K562 (cell line): ENCODE data around the gene TMEM184C. TPM values are rescaled to one million over a fixed set of nuclear protein-coding genes. Genes with fewer than 3 reads are reported as not detected.

Source experiments
- ATAC-seq: fragments of 200-7000 bp; cut with Tn5 transposase; 3 replicates; pipeline ENCODE4 v1.9.1; 2020; ENCODE audit warnings: moderate library complexity
- BruUV-seq: library from RNA; stranded (reverse); fragments of 400-500 nt; replicated peaks from 2 replicates; lab custom pipeline; 2021; lab: Mats Ljungman, UMichigan
- CTCF ChIA-PET: fragments of 300-600 bp; formaldehyde crosslinking; extraction: SDS; loops from one replicate; lab custom pipeline; 2021; ENCODE audit warnings: low intra/inter-chr PET ratio; lab: Yijun Ruan, JAX
- POLR2A ChIA-PET: fragments of 300-600, 350-650 bp; sonication (Branson Sonifier 250); formaldehyde crosslinking; extraction: SDS; loops from one replicate; lab custom pipeline; 2021; ENCODE audit warnings: antibody characterized with exemption, inconsistent platforms; lab: Yijun Ruan, JAX
- DNase-seq, 4 experiments: peaks; one replicate each; pipeline versions ENCODE4 v3.0.0 to v3.0.0-alpha.2; 2011 to 2018; ENCODE audit warnings: low spot score in 3 of 4, mixed read lengths in 3 of 4; ENCODE audit errors: extremely low read depth in 1 of 4
- FAIRE-seq: peaks from 2 replicates; lab custom pipeline; 2011; peaks lifted over from hg19 to GRCh38; lab: Jason Lieb, UNC
- H2AFZ ChIP-seq: 2 replicates; pipeline ENCODE4 v1.6.0; 2011; ENCODE audit warnings: low read depth, low read length, control low read depth, inconsistent platforms
- H3K27ac ChIP-seq: fragments of 200-600 bp; 3 replicates; pipeline ENCODE4 v1.8.0; 2011; ENCODE audit warnings: low read depth, mild to moderate bottlenecking, control low read depth, inconsistent platforms, low read length, moderate library complexity, mixed read lengths; ENCODE audit errors: extremely low read depth
- H3K27me3 ChIP-seq, 2 experiments: fragments of 300-600 bp in 1 of 2; 2 replicates in 1 of 2; 3 replicates in 1 of 2; pipeline versions ENCODE4 v1.6.0 to v1.8.0; 2011; ENCODE audit warnings: inconsistent platforms in 2 of 2, low read length in 2 of 2, mild to moderate bottlenecking in 1 of 2, mixed read lengths in 1 of 2, moderate library complexity in 1 of 2; ENCODE audit not compliant: control insufficient read depth in 2 of 2, insufficient read depth in 2 of 2
- H3K36me3 ChIP-seq: fragments of 300-600 bp; 3 replicates; pipeline ENCODE4 v1.8.0; 2011; ENCODE audit warnings: mild to moderate bottlenecking, low read length, inconsistent platforms; ENCODE audit not compliant: control insufficient read depth, insufficient read depth
- H3K4me1 ChIP-seq, 2 experiments: fragments of 200-600 bp in 1 of 2; replicated peaks in 1 of 2; 2 replicates in 1 of 2; 3 replicates in 1 of 2; pipeline versions ENCODE4 v1.5.1 to v1.8.0; 2011; ENCODE audit warnings: inconsistent platforms in 2 of 2, low read length in 2 of 2, mild to moderate bottlenecking in 1 of 2, mixed read lengths in 1 of 2, moderate library complexity in 1 of 2; ENCODE audit not compliant: control insufficient read depth in 2 of 2, insufficient read depth in 2 of 2
- H3K4me2 ChIP-seq: 2 replicates; pipeline ENCODE4 v1.6.1; 2011; ENCODE audit warnings: low read length, control low read depth, inconsistent platforms, mixed read lengths; ENCODE audit not compliant: insufficient read depth
- H3K4me3 ChIP-seq: fragments of 200-600 bp; sonication (generic), shearing (Covaris generic); 2 replicates; pipeline ENCODE4 v1.5.1; 2016; ENCODE audit warnings: control low read depth, inconsistent platforms
- H3K79me2 ChIP-seq: fragments of 200-600 bp; 3 replicates; pipeline ENCODE4 v1.8.0; 2011; ENCODE audit warnings: low read length, inconsistent platforms; ENCODE audit not compliant: control insufficient read depth, insufficient read depth
- H3K9ac ChIP-seq, 2 experiments: 2 replicates each; pipeline versions ENCODE4 v1.6.0 to v1.6.1; 2011; ENCODE audit warnings: low read depth in 2 of 2, low read length in 2 of 2, control low read depth in 1 of 2, inconsistent platforms in 1 of 2, mild to moderate bottlenecking in 1 of 2, mixed read lengths in 1 of 2; ENCODE audit not compliant: insufficient read depth in 1 of 2
- H3K9me1 ChIP-seq: one replicate; pipeline ENCODE4 v1.6.0; 2011; ENCODE audit warnings: inconsistent platforms, mild to moderate bottlenecking, low read length, moderate library complexity; ENCODE audit not compliant: control insufficient read depth, insufficient read depth
- H3K9me3 ChIP-seq: replicated peaks from 2 replicates; pipeline ENCODE4 v1.5.1; 2011; ENCODE audit warnings: low read depth, low read length, inconsistent platforms; ENCODE audit not compliant: control insufficient read depth, insufficient read depth
- H4K20me1 ChIP-seq: replicated peaks from 2 replicates; pipeline ENCODE4 v1.6.1; 2011; ENCODE audit warnings: low read length, inconsistent platforms, mixed read lengths; ENCODE audit not compliant: control insufficient read depth, insufficient read depth
- COPS2 ChIP-seq: fragments of 450-650 bp; conservative IDR thresholded peaks from 2 replicates; pipeline ENCODE4 v1.6.1; 2016; ENCODE audit warnings: mild to moderate bottlenecking, moderate library complexity
- HNRNPLL ChIP-seq: fragments of 200-400 bp; formaldehyde crosslinking; IDR thresholded peaks from 2 replicates; pipeline ENCODE4 v1.6.1; 2017; ENCODE audit warnings: low read length, low read depth, mild to moderate bottlenecking; ENCODE audit not compliant: poor library complexity, severe bottlenecking
- HSF4 ChIP-seq: fragments of 250-450 bp; sonication (Bioruptor Pico); IDR thresholded peaks from 2 replicates; pipeline ENCODE4 v2.1.2; 2022; ENCODE audit warnings: mild to moderate bottlenecking, moderate library complexity, borderline replicate concordance
- NEUROD1 ChIP-seq: fragments of 150-350 bp; IDR thresholded peaks from 2 replicates; pipeline ENCODE4 v1.6.1; 2014; ENCODE audit warnings: borderline replicate concordance, low read length, low read depth; ENCODE audit not compliant: partially characterized antibody
- WGBS: fragments of 100-300 bp; shearing (Covaris generic); methylation state at CpG from one replicate; pipeline ENCODE4 v1.1.6; 2016; ENCODE audit warnings: low coverage, mixed read lengths; ENCODE audit not compliant: insufficient coverage; ENCODE audit errors: missing lambda C conversion rate; 5-methylcytosine and 5-hydroxymethylcytosine counted together
- in situ Hi-C: fragments of 300-500 bp; cut with MboI; formaldehyde crosslinking; loops from 4 replicates; pipeline ENCODE4 v1.15.0; 2018; ENCODE audit warnings: inconsistent platforms, mixed read lengths
- intact Hi-C: fragments of 100-400 bp; cut with micrococcal nuclease; formaldehyde crosslinking; loops from 2 replicates; pipeline ENCODE4 v1.14.2; 2022
- polyA plus RNA-seq, 8 experiments: library from polyadenylated mRNA; depleted of rRNA in 4 of 8; stranded (reverse) in 5 of 8; unstranded in 3 of 8; fragments of >200 nt; fragmentation: Nextera tagmentation in 2 of 8; fragmentation: Illumina TruSeq in 1 of 8; extraction: Ambion mirVana in 2 of 8; extraction: Trizol in 1 of 8; gene quantifications; 2 replicates each; pipeline versions ENCODE4 v1.2.1 to v1.2.3, GENCODE V29; 2011 to 2014; ENCODE audit warnings: inconsistent platforms in 1 of 8, missing spikeins in 1 of 8
- total RNA-seq, 7 experiments: library from RNA; depleted of rRNA in 6 of 7; stranded (reverse); fragments of >200 nt in 6 of 7; fragmentation: Illumina TruSeq in 2 of 7; extraction: Trizol in 2 of 7; gene quantifications; 2 replicates each; pipeline versions ENCODE4 v1.2.1 to v1.2.3, GENCODE V29; 2011 to 2021; ENCODE audit warnings: low replicate concordance in 1 of 7
- TF ChIP-seq, protein P1 (sequence below): sonication (generic); formaldehyde crosslinking; IDR thresholded peaks from 2 replicates; pipeline ENCODE4 v1.8.1; 2023; ENCODE audit warnings: missing genetic modification reagents, mild to moderate bottlenecking, borderline replicate concordance
- TF ChIP-seq, protein P2 (sequence below): fragments of 250-450 bp; sonication (Bioruptor Pico); IDR thresholded peaks from 2 replicates; pipeline ENCODE4 v1.8.0; 2021; ENCODE audit warnings: moderate library complexity, mild to moderate bottlenecking, inconsistent platforms
- TF ChIP-seq, protein P3 (sequence below): fragments of 450-650 bp; formaldehyde crosslinking; IDR thresholded peaks from 2 replicates; pipeline ENCODE4 v1.4.0; 2020; ENCODE audit warnings: mild to moderate bottlenecking, moderate library complexity
- TF ChIP-seq, protein P4 (sequence below): sonication (generic); formaldehyde crosslinking; IDR thresholded peaks from 2 replicates; pipeline ENCODE4 v1.8.1; 2022; ENCODE audit warnings: missing genetic modification reagents

The TMEM184C gene
- total and polyA plus RNA-seq, 9 of the 15 experiments (the other 6 are each of a cell fraction or from before 2014, with no cell fraction given): 3.9 to 24.2 (median 18.2) TPM

DNA sequence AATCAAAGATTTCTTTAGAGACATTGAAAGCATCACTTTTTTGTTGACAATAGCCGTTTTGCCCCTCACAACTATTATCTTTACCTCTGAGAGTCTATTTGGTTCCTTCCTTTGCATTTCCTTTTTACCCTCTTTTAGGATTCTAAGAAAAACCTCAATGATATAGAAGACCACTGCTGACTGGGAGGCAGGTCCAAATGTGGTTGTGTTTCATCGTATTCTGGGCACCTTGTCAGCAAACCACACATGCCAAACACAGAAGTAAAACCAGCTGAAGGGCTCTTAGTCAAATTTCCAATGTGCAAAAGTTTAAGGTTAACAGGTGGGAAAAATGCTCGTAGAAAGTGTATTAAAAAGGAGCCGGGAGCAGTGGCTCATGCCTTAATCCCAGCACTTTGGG, 71.9 kb downstream of the TMEM184C start:
- ChIA-PET POLR2A (no interaction called here), CTCF (no interaction called here)
- FAIRE-seq (no peak), DNase-seq (no peak), ATAC-seq (no peak)
- Histone ChIP-seq H3K4me1 (peaks cover 0 to 3% of the 10 kb centered on the region in 2 experiments; a peak in 2 of 5 replicates), H3K27ac (no peak overlapping the region), H2AFZ (no peak overlapping the region), H3K9me3 (no peaks in the 10 kb centered on the region), H3K9me1 (no peaks in the 10 kb centered on the region), H4K20me1 (no peaks in the 10 kb centered on the region), H3K9ac (no peak overlapping the region), H3K79me2 (no peaks in the 10 kb centered on the region; the same call in 2 of the 3 replicates), H3K27me3 (peaks cover 4 to 12% of the 10 kb centered on the region in 2 experiments; a peak in 3 of 5 replicates), H3K4me2 (no peak overlapping the region), H3K4me3 (no peak overlapping the region), H3K36me3 (no peaks in the 10 kb centered on the region)
- in situ Hi-C loops (no loop called here), intact Hi-C loops (no loop called here)
- WGBS: 3% methylated on average over 4 of the region's 4 CpGs
- BruUV-seq: no TSS peak
- TF ChIP-seq, protein P1, sequence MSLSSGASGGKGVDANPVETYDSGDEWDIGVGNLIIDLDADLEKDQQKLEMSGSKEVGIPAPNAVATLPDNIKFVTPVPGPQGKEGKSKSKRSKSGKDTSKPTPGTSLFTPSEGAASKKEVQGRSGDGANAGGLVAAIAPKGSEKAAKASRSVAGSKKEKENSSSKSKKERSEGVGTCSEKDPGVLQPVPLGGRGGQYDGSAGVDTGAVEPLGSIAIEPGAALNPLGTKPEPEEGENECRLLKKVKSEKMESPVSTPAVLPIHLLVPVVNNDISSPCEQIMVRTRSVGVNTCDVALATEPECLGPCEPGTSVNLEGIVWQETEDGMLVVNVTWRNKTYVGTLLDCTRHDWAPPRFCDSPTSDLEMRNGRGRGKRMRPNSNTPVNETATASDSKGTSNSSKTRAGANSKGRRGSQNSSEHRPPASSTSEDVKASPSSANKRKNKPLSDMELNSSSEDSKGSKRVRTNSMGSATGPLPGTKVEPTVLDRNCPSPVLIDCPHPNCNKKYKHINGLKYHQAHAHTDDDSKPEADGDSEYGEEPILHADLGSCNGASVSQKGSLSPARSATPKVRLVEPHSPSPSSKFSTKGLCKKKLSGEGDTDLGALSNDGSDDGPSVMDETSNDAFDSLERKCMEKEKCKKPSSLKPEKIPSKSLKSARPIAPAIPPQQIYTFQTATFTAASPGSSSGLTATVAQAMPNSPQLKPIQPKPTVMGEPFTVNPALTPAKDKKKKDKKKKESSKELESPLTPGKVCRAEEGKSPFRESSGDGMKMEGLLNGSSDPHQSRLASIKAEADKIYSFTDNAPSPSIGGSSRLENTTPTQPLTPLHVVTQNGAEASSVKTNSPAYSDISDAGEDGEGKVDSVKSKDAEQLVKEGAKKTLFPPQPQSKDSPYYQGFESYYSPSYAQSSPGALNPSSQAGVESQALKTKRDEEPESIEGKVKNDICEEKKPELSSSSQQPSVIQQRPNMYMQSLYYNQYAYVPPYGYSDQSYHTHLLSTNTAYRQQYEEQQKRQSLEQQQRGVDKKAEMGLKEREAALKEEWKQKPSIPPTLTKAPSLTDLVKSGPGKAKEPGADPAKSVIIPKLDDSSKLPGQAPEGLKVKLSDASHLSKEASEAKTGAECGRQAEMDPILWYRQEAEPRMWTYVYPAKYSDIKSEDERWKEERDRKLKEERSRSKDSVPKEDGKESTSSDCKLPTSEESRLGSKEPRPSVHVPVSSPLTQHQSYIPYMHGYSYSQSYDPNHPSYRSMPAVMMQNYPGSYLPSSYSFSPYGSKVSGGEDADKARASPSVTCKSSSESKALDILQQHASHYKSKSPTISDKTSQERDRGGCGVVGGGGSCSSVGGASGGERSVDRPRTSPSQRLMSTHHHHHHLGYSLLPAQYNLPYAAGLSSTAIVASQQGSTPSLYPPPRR: no peak
- TF ChIP-seq, protein P2, sequence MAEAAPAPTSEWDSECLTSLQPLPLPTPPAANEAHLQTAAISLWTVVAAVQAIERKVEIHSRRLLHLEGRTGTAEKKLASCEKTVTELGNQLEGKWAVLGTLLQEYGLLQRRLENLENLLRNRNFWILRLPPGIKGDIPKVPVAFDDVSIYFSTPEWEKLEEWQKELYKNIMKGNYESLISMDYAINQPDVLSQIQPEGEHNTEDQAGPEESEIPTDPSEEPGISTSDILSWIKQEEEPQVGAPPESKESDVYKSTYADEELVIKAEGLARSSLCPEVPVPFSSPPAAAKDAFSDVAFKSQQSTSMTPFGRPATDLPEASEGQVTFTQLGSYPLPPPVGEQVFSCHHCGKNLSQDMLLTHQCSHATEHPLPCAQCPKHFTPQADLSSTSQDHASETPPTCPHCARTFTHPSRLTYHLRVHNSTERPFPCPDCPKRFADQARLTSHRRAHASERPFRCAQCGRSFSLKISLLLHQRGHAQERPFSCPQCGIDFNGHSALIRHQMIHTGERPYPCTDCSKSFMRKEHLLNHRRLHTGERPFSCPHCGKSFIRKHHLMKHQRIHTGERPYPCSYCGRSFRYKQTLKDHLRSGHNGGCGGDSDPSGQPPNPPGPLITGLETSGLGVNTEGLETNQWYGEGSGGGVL (CRISPR knock-in tag): no peak
- TF ChIP-seq HSF4 (CRISPR knock-in tag): no peak
- no peak for TF ChIP-seq HNRNPLL
- TF ChIP-seq NEUROD1: no peak
- TF ChIP-seq, protein P3, sequence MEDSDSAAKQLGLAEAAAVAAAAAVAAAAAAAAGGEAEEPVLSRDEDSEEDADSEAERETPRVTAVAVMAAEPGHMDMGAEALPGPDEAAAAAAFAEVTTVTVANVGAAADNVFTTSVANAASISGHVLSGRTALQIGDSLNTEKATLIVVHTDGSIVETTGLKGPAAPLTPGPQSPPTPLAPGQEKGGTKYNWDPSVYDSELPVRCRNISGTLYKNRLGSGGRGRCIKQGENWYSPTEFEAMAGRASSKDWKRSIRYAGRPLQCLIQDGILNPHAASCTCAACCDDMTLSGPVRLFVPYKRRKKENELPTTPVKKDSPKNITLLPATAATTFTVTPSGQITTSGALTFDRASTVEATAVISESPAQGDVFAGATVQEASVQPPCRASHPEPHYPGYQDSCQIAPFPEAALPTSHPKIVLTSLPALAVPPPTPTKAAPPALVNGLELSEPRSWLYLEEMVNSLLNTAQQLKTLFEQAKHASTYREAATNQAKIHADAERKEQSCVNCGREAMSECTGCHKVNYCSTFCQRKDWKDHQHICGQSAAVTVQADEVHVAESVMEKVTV: no peak
- TF ChIP-seq, protein P4, sequence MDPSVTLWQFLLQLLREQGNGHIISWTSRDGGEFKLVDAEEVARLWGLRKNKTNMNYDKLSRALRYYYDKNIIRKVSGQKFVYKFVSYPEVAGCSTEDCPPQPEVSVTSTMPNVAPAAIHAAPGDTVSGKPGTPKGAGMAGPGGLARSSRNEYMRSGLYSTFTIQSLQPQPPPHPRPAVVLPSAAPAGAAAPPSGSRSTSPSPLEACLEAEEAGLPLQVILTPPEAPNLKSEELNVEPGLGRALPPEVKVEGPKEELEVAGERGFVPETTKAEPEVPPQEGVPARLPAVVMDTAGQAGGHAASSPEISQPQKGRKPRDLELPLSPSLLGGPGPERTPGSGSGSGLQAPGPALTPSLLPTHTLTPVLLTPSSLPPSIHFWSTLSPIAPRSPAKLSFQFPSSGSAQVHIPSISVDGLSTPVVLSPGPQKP (CRISPR knock-in tag): no peak
- TF ChIP-seq COPS2: no peak
